ENCODE data around the gene VPS41.

GRCh38 chr7:38773430-38773829, 135.6 kb downstream of the VPS41 start:
- no peak for TF ChIP-seq CTCF (IDR thresholded peaks at IDR 0.05)
- TF ChIP-seq POLR2A (IDR thresholded peaks at IDR 0.05), result no peak

Measured in Peyer's patch (tissue), 4 donors.